Natural killer cell (primary cell): ENCODE results near the gene RHOT2. TPM values are rescaled to one million over a fixed set of nuclear protein-coding genes. Genes with fewer than 3 reads are reported as not detected.

ENCODE experiments used
- ATAC-seq, 3 donors: fragments of 150-1000 bp in 2 of 3; fragments of 200-7000 bp in 1 of 3; cut with Tn5 transposase; 1 replicate in 1 of 3; 2 replicates in 2 of 3; pipeline ENCODE4 v1.10.0; 2021; ENCODE audit warnings: mild to moderate bottlenecking in 2 of 3, moderate library complexity in 2 of 3
- DNase-seq, 2 donors: peaks; one replicate each; pipeline versions ENCODE4 v3.0.0 to v3.0.0-alpha.2; 2013 to 2021; ENCODE audit warnings: mixed read lengths in 1 of 2
- H3K27ac ChIP-seq: one replicate; pipeline ENCODE4 v1.5.1; 2013; ENCODE audit warnings: mild to moderate bottlenecking, low read length
- H3K27me3 ChIP-seq: one replicate; pipeline ENCODE4 v1.6.1; 2013; ENCODE audit warnings: low read length; ENCODE audit not compliant: control insufficient read depth, insufficient read depth
- H3K36me3 ChIP-seq: one replicate; pipeline ENCODE4 v1.6.1; 2013; ENCODE audit warnings: low read length; ENCODE audit not compliant: control insufficient read depth, insufficient read depth
- H3K4me1 ChIP-seq: one replicate; pipeline ENCODE4 v1.6.1; 2013; ENCODE audit warnings: low read length; ENCODE audit not compliant: control insufficient read depth, insufficient read depth
- H3K4me3 ChIP-seq: one replicate; pipeline ENCODE4 v1.5.1; 2013; ENCODE audit warnings: low read length
- H3K9me3 ChIP-seq: one replicate; pipeline ENCODE4 v1.6.1; 2013; ENCODE audit warnings: low read length; ENCODE audit not compliant: control insufficient read depth, insufficient read depth
- H3K27ac Mint-ChIP-seq, 2 donors: one replicate each; pipeline ENCODE4 v1.8.0; 2022; ENCODE audit warnings: mild to moderate bottlenecking in 2 of 2, mixed read lengths in 2 of 2, moderate library complexity in 1 of 2
- H3K27me3 Mint-ChIP-seq, 2 donors: one replicate each; pipeline ENCODE4 v1.8.0; 2022; ENCODE audit warnings: low read depth in 2 of 2, mixed read lengths in 2 of 2
- H3K36me3 Mint-ChIP-seq: one replicate; pipeline ENCODE4 v1.8.0; 2022; ENCODE audit warnings: mixed read lengths
- H3K4me1 Mint-ChIP-seq, 2 donors: one replicate each; pipeline ENCODE4 v1.8.0; 2022; ENCODE audit warnings: mixed read lengths in 2 of 2
- H3K4me3 Mint-ChIP-seq: one replicate; pipeline ENCODE4 v1.8.0; 2022; ENCODE audit warnings: mild to moderate bottlenecking, moderate library complexity, mixed read lengths
- H3K9me3 Mint-ChIP-seq, 2 donors: one replicate each; pipeline ENCODE4 v1.8.0; 2022; ENCODE audit warnings: mixed read lengths in 2 of 2
- WGBS: methylation state at CpG from one replicate; pipeline ENCODE4 v1.1.7; 2013; ENCODE audit warnings: missing lambda C conversion rate; ENCODE audit not compliant: insufficient coverage; 5-methylcytosine and 5-hydroxymethylcytosine counted together
- intact Hi-C: fragments of 100-400 bp; cut with micrococcal nuclease; formaldehyde crosslinking; loops from one replicate; pipeline ENCODE4 v1.14.2; 2022
- total RNA-seq, 4 donors: library from RNA; stranded (reverse); fragments of 120-200 nt in 1 of 4; gene quantifications; one replicate each; pipeline versions ENCODE4 v1.2.3 to v1.2.4, GENCODE V29; 2013 to 2022
- TF ChIP-seq, protein P1 (sequence below): fragments of 200-600 bp; IDR thresholded peaks from one replicate; pipeline ENCODE4 v1.8.0; 2022; ENCODE audit warnings: antibody characterized with exemption

The RHOT2 gene
- total RNA-seq, 3 donors from 2014 or later (not counting 1 experiment from before 2014, with no cell fraction given): 205 to 216 (median 211) TPM

DNA sequence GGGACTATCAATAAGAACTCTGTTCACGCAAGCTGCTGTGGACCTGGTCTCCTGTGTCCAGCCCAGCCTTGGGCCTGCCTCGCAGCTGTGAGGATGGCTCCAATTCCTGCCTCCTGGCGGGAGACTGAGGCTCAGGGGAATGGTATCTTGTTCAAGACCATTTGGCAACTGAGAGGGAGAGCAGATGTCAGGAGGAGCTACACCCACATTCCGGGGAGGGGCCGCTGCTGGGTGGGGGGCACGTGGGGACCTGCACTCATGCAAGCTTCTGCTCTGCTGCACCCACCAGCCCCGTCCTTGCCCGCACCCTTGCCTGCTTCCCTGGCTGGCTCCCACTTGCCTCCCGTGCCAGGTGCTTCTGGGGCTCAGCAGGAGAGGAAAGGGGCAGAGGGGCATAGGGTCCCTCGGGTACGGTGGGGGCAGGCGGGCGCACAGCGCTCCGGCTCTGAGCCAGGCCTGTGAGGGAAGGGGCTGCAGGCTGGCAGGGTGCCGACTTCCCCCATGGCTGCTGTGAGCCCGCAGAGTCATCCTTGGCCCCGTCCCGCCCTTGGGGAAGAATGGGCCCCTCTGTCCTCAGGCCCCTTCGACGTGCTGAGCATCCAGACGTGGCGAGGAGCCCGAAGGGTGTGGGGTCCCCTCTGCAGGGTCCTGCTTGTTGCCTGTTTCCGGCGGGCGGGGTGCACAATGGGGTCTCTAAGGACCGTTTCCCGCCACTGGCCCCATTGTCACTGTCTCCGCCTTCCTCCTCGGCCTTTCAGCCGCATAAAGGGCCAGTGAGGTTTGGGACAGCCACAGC lies 49.7 kb downstream of the RHOT2 start:
- Mint-ChIP-seq H3K4me1 (peaks cover 0 to 25% of the 10 kb centered on the region in 2 donors), H3K27ac (no peak overlapping the region), H3K27me3 (peaks cover 0 to 4% of the 10 kb centered on the region in 2 donors), H3K36me3 (no peaks in the 10 kb centered on the region), H3K4me3 (no peak overlapping the region), H3K9me3 (no peaks in the 10 kb centered on the region)
- TF ChIP-seq, protein P1, sequence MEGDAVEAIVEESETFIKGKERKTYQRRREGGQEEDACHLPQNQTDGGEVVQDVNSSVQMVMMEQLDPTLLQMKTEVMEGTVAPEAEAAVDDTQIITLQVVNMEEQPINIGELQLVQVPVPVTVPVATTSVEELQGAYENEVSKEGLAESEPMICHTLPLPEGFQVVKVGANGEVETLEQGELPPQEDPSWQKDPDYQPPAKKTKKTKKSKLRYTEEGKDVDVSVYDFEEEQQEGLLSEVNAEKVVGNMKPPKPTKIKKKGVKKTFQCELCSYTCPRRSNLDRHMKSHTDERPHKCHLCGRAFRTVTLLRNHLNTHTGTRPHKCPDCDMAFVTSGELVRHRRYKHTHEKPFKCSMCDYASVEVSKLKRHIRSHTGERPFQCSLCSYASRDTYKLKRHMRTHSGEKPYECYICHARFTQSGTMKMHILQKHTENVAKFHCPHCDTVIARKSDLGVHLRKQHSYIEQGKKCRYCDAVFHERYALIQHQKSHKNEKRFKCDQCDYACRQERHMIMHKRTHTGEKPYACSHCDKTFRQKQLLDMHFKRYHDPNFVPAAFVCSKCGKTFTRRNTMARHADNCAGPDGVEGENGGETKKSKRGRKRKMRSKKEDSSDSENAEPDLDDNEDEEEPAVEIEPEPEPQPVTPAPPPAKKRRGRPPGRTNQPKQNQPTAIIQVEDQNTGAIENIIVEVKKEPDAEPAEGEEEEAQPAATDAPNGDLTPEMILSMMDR: no peak
- no peaks in the 10 kb centered on the region for H3K36me3 ChIP-seq
- no peaks in the 10 kb centered on the region for H3K9me3 ChIP-seq
- intact Hi-C loops: loop anchor here (10.0 kb wide), 1 partner anchor 337 kb away; no protein-coding TSS in a partner anchor
- H3K4me1 ChIP-seq: peaks cover 48% of the 10 kb centered on the region
- H3K27me3 ChIP-seq: peaks cover 10% of the 10 kb centered on the region
- DNase-seq (no peak), ATAC-seq (no peak)
- 85% methylated on average over 32 of the region's 32 CpGs for WGBS
- H3K4me3 ChIP-seq: no peak overlapping the region
- no peak overlapping the region for H3K27ac ChIP-seq

DNA sequence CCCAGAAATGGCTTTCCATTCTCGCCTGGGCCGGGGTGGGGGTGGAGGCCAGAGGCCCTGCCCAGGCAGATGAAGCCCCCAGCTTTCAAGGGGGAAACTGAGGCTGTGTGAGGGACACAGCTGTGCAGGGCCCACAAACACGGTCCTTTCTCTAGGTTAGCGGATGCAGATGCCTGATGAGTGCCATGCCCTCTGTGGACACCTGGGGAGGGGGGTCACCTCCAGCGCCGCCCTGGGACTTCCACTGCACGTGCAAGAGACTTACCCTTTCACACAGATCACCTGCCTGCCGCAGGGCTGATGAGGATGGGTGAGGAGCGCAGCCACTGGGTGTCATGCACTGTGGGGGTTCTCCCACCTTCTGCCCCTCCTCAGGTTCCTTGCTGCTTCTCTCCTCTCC lies 50.5 kb downstream of the RHOT2 start:
- Histone ChIP-seq H3K36me3 (no peaks in the 10 kb centered on the region), H3K4me3 (no peak overlapping the region), H3K27ac (no peak overlapping the region), H3K27me3 (peaks cover 10% of the 10 kb centered on the region), H3K9me3 (no peaks in the 10 kb centered on the region), H3K4me1 (peaks cover 51% of the 10 kb centered on the region)
- TF ChIP-seq, protein P1: no peak
- Mint-ChIP-seq H3K9me3 (no peaks in the 10 kb centered on the region), H3K36me3 (no peaks in the 10 kb centered on the region), H3K27me3 (peaks cover 0 to 4% of the 10 kb centered on the region in 2 donors), H3K4me1 (peaks cover 0 to 28% of the 10 kb centered on the region in 2 donors), H3K4me3 (no peak overlapping the region), H3K27ac (no peak overlapping the region)
- DNase-seq: no peak
- intact Hi-C loops: loop anchor here (10.0 kb wide), 1 partner anchor 336 kb away; no protein-coding TSS in a partner anchor
- WGBS: 93% methylated on average over 9 of the region's 9 CpGs
- no peak for ATAC-seq

DNA sequence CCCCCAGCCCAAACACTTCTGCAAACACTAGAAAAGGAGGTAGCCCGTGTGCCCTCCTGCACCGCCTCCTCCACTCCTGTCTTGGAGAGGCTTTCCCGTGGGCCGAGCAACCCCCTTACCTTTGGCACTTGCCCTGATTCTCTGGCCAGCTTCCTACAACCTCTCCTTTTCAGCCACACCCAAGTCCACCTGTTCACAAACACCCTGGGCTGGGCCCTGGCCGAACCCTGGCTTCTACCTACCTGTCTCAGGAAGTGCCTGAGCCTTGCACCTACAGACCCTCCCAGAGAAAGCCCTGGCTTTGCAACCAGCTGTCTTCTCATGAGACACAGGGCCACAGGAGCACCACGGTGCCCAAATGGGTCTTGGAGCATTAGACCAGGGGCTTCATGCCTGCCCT lies 51.0 kb downstream of the RHOT2 start:
- no peak for ATAC-seq
- Mint-ChIP-seq H3K9me3 (no peaks in the 10 kb centered on the region), H3K4me1 (peaks cover 0 to 28% of the 10 kb centered on the region in 2 donors), H3K27me3 (peaks cover 0 to 4% of the 10 kb centered on the region in 2 donors), H3K36me3 (no peaks in the 10 kb centered on the region), H3K4me3 (peak overlapping the region; percentile 59), H3K27ac (peak overlapping the region in 1 of 2 donors; percentile 80)
- TF ChIP-seq, protein P1: no peak
- no peak overlapping the region for H3K4me3 ChIP-seq
- no peak overlapping the region for H3K27ac ChIP-seq
- DNase-seq: no peak
- H3K4me1 ChIP-seq: peaks cover 51% of the 10 kb centered on the region
- peaks cover 10% of the 10 kb centered on the region for H3K27me3 ChIP-seq
- no peaks in the 10 kb centered on the region for H3K36me3 ChIP-seq
- WGBS: 85% methylated on average over 5 of the region's 6 CpGs
- H3K9me3 ChIP-seq: no peaks in the 10 kb centered on the region
- intact Hi-C loops: loop anchor here (10.0 kb wide), 1 partner anchor 336 kb away; no protein-coding TSS in a partner anchor
